ENCODE measurements around the gene EML3. TPM values are rescaled to one million over a fixed set of nuclear protein-coding genes. Genes with fewer than 3 reads are reported as not detected.

The EML3 gene
- polyA plus RNA-seq, 1 donor (not counting 4 experiments of a cell fraction or from before 2014, with no cell fraction given), result 13.6 TPM

DNA sequence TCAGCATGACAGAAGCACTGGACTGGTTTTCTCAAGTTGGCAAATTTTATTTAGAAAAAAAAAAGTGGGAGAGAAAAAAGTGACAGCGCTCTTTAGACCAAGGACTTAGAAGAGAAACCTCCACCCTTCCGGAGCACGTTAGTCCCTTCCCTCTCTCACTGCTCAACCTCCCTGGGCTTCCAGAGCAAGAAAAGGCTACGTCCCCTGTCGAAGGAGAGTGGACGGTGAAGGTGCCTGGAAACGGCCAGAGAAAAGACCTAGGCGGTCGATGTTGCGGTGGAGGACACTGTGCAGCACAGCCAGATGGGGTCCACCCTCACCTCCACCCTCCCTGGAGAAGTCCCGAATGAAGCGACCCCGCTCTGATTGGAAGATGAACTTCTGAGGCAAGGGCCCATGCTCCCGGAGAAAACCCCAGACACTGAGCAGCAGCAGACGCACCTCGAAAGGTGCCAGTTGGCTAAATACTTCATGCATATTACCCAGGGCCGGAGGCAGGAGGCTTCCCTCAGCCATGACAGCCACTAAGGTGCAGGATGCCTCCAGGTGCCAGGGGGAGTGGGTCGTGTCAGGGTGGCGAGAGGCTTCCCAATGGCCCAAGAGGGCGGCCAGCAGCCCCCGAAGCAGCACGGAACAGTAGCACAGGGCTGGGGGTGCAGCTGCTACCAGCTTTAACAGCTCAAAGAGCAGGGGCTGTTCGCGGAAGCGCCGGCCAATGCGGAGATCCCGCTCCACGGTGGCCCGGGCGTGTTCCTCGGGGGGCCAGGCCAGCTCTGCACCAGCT is 34.4 kb upstream of the EML3 start:
- H3K9me1 ChIP-seq (ENCODE audit: control insufficient read depth, extremely low read depth, insufficient read depth, low read length), result no peaks in the 10 kb centered on the region
- H3K4me1 ChIP-seq (ENCODE audit: control insufficient read depth, extremely low read depth, insufficient read depth, low read length), result peaks cover 20% of the 10 kb centered on the region
- no peak overlapping the region for H3K27ac ChIP-seq (ENCODE audit: control insufficient read depth, insufficient read depth, low read length)
- H3K4me2 ChIP-seq (ENCODE audit: control insufficient read depth, extremely low read depth, insufficient read depth, low read depth, low read length), result no peak overlapping the region
- H3K36me3 ChIP-seq (ENCODE audit: control insufficient read depth in 2 of 2, extremely low read depth in 1 of 2, insufficient read depth in 2 of 2, low read length in 2 of 2), result peaks cover 16 to 21% of the 10 kb centered on the region in 2 experiments
- H4K20me1 ChIP-seq (ENCODE audit: control insufficient read depth, extremely low read depth, insufficient read depth, low read length), result no peaks in the 10 kb centered on the region
- peak overlapping the region; percentile 28 for H3K9ac ChIP-seq (ENCODE audit: control insufficient read depth, extremely low read depth, insufficient read depth, low read length)
- FAIRE-seq (no peak), DNase-seq (ENCODE audit: low read depth, low spot score) (no peak)
- H3K79me2 ChIP-seq (ENCODE audit: control insufficient read depth, insufficient read depth, low read length), result peaks cover 54% of the 10 kb centered on the region
- H3K4me3 ChIP-seq (ENCODE audit: control insufficient read depth in 2 of 3, extremely low read depth in 1 of 3, insufficient read depth in 2 of 3, low read depth in 1 of 3, low read length in 3 of 3), result peak overlapping the region in 1 of 3 experiments; percentile 88
- TF ChIP-seq, protein P1, sequence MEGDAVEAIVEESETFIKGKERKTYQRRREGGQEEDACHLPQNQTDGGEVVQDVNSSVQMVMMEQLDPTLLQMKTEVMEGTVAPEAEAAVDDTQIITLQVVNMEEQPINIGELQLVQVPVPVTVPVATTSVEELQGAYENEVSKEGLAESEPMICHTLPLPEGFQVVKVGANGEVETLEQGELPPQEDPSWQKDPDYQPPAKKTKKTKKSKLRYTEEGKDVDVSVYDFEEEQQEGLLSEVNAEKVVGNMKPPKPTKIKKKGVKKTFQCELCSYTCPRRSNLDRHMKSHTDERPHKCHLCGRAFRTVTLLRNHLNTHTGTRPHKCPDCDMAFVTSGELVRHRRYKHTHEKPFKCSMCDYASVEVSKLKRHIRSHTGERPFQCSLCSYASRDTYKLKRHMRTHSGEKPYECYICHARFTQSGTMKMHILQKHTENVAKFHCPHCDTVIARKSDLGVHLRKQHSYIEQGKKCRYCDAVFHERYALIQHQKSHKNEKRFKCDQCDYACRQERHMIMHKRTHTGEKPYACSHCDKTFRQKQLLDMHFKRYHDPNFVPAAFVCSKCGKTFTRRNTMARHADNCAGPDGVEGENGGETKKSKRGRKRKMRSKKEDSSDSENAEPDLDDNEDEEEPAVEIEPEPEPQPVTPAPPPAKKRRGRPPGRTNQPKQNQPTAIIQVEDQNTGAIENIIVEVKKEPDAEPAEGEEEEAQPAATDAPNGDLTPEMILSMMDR (optimal IDR thresholded peaks at IDR 0.05 in 1 of 3, IDR thresholded peaks at IDR 0.05 in 1 of 3, conservative IDR thresholded peaks at IDR 0.05 in 1 of 3; ENCODE audit: extremely low read depth in 1 of 3, insufficient read depth in 2 of 3, low read length in 3 of 3), result no peak
- no peak for TF ChIP-seq EZH2 (IDR thresholded peaks at IDR 0.05; ENCODE audit: low read length)
- H2AFZ ChIP-seq (ENCODE audit: control insufficient read depth, low read length), result no peak overlapping the region
- no peaks in the 10 kb centered on the region for H3K27me3 ChIP-seq (ENCODE audit: control insufficient read depth, extremely low read depth, insufficient read depth, low read length)
- H3K9me3 ChIP-seq (ENCODE audit: control insufficient read depth, low read depth, low read length), result no peaks in the 10 kb centered on the region
- dilution Hi-C loops (cut with MboI; ENCODE audit: extremely low pct_ligation_motif_present, low sequenced_read_pairs), result no loop called here

DNA sequence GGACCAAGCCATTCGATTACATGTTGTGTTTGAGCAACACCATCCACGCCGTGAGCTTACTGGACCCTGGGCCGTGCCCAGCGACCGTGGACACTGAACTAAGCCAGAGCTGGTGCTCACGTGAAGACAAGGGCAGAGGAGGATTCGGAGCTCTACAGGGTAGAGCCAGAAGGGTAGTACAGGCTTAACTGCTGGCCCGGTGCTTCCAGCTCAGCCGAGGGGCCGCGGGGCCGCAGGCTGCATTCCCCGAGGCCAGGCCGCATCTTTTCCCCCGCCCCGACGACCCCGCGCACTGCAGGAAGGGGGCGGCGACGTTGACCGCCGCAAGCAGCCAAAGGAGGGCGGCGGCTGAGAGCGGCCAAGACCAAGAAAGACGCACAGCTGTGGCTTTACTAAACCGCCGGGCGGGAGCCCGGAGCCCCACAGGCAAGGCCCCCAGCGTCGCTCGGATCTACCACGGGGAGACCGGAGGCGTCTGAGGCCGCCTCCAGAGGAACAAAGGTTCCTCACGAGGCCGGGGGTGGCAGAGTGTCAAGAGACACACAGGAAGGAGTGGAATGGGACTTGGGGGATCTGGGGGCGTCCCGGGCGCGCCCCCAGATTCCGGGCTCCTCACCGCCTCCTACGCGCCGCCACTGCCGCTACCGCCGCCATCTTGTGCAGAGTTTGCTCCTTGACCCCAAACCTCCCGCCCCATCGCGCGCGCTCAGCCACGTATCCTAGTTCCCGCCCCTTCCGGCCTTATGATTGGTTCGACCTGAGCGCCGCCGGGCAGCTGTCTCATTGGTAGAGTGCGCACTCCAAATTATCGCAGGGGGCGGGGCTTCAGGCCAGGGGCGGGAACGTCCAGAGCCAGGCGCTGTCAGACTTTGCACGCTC is 33.6 kb upstream of the EML3 start, which contains the start of gene GANAB:
TSS of gene GANAB (minus strand) at position 668 of the 879 bp plus-strand sequence. CDS start at position 654, 14 bp downstream.
- peak within 1 kb of the TSS; percentile 87 to 90 (median 88) for H3K4me3 ChIP-seq (ENCODE audit: control insufficient read depth in 2 of 3, extremely low read depth in 1 of 3, insufficient read depth in 2 of 3, low read depth in 1 of 3, low read length in 3 of 3)
- FAIRE-seq (no peak), DNase-seq (ENCODE audit: low read depth, low spot score) (peak; percentile 77)
- H3K4me1 ChIP-seq (ENCODE audit: control insufficient read depth, extremely low read depth, insufficient read depth, low read length), result peaks cover 15% of the 10 kb centered on the region
- peak within 1 kb of the TSS; percentile 69 for H2AFZ ChIP-seq (ENCODE audit: control insufficient read depth, low read length)
- no peaks in the 10 kb centered on the region for H3K9me3 ChIP-seq (ENCODE audit: control insufficient read depth, low read depth, low read length)
- H3K27me3 ChIP-seq (ENCODE audit: control insufficient read depth, extremely low read depth, insufficient read depth, low read length), result no peaks in the 10 kb centered on the region
- H3K79me2 ChIP-seq (ENCODE audit: control insufficient read depth, insufficient read depth, low read length), result peaks cover 52% of the 10 kb centered on the region
- TF ChIP-seq, protein P1 (optimal IDR thresholded peaks at IDR 0.05 in 1 of 3, IDR thresholded peaks at IDR 0.05 in 1 of 3, conservative IDR thresholded peaks at IDR 0.05 in 1 of 3; ENCODE audit: extremely low read depth in 1 of 3, insufficient read depth in 2 of 3, low read length in 3 of 3), result no peak
- TF ChIP-seq EZH2 (IDR thresholded peaks at IDR 0.05; ENCODE audit: low read length), result no peak
- H3K9me1 ChIP-seq (ENCODE audit: control insufficient read depth, extremely low read depth, insufficient read depth, low read length), result no peaks in the 10 kb centered on the region
- H4K20me1 ChIP-seq (ENCODE audit: control insufficient read depth, extremely low read depth, insufficient read depth, low read length), result no peaks in the 10 kb centered on the region
- peaks cover 16 to 21% of the 10 kb centered on the region in 2 experiments for H3K36me3 ChIP-seq (ENCODE audit: control insufficient read depth in 2 of 2, extremely low read depth in 1 of 2, insufficient read depth in 2 of 2, low read length in 2 of 2)
- peak within 1 kb of the TSS; percentile 89 for H3K9ac ChIP-seq (ENCODE audit: control insufficient read depth, extremely low read depth, insufficient read depth, low read length)
- H3K4me2 ChIP-seq (ENCODE audit: control insufficient read depth, extremely low read depth, insufficient read depth, low read depth, low read length), result peak within 1 kb of the TSS; percentile 93
- dilution Hi-C loops (cut with MboI; ENCODE audit: extremely low pct_ligation_motif_present, low sequenced_read_pairs), result no loop called here
- H3K27ac ChIP-seq (ENCODE audit: control insufficient read depth, insufficient read depth, low read length), result peak within 1 kb of the TSS; percentile 88

All from keratinocyte (primary cell).